Mucosa of rectum (tissue), 2 donors: ENCODE results near the gene CAPN10.

Source experiments
- H3K27ac ChIP-seq, 2 donors: one replicate each; pipeline ENCODE4 v1.7.0; 2013; ENCODE audit warnings: inconsistent platforms in 2 of 2, low read depth in 2 of 2, low read length in 2 of 2
- H3K27me3 ChIP-seq, 2 donors: one replicate each; pipeline ENCODE4 v1.7.0; 2013; ENCODE audit warnings: low read length in 2 of 2; ENCODE audit not compliant: control insufficient read depth in 2 of 2, insufficient read depth in 2 of 2
- H3K36me3 ChIP-seq, 2 donors: one replicate each; pipeline ENCODE4 v1.7.0; 2013; ENCODE audit warnings: low read length in 2 of 2; ENCODE audit not compliant: control insufficient read depth in 2 of 2, insufficient read depth in 2 of 2
- H3K4me1 ChIP-seq, 2 donors: one replicate each; pipeline ENCODE4 v1.7.0; 2013; ENCODE audit warnings: low read length in 2 of 2, mild to moderate bottlenecking in 1 of 2; ENCODE audit not compliant: control insufficient read depth in 2 of 2, insufficient read depth in 2 of 2
- H3K4me3 ChIP-seq, 2 donors: one replicate each; pipeline ENCODE4 v1.7.0; 2013; ENCODE audit warnings: low read length in 2 of 2
- H3K9ac ChIP-seq, 2 donors: one replicate each; pipeline ENCODE4 v1.7.0; 2013; ENCODE audit warnings: low read length in 2 of 2, low read depth in 1 of 2, mild to moderate bottlenecking in 1 of 2
- H3K9me3 ChIP-seq, 2 donors: one replicate each; pipeline ENCODE4 v1.7.0; 2013; ENCODE audit warnings: low read length in 2 of 2; ENCODE audit not compliant: control insufficient read depth in 2 of 2
- donor health status: healthy.
- donor health status: Normal muscosa, but diverticular disease.

Gene CAPN10

GRCh38 chr2:240631548-240632305, 45.2 kb downstream of the CAPN10 start:
- H3K36me3 ChIP-seq, result peaks cover 10 to 14% of the 10 kb centered on the region in 2 donors
- no peak overlapping the region for H3K9ac ChIP-seq

GRCh38 chr2:240632306-240632721, 45.8 kb downstream of the CAPN10 start:
- Histone ChIP-seq H3K4me1 (no peaks in the 10 kb centered on the region), H3K9me3 (peaks cover 1 to 4% of the 10 kb centered on the region in 2 donors), H3K9ac (no peak overlapping the region), H3K4me3 (no peak overlapping the region), H3K27ac (no peak overlapping the region), H3K27me3 (no peaks in the 10 kb centered on the region), H3K36me3 (peaks cover 10 to 11% of the 10 kb centered on the region in 2 donors)

More at GRCh38 chr2:240631548-240632305, 45.2 kb downstream of the CAPN10 start:
- Histone ChIP-seq H3K4me1 (no peaks in the 10 kb centered on the region), H3K4me3 (no peak overlapping the region), H3K27me3 (no peaks in the 10 kb centered on the region), H3K9me3 (peaks cover 1 to 4% of the 10 kb centered on the region in 2 donors), H3K27ac (no peak overlapping the region)

- Histone ChIP-seq H3K27ac (no peak overlapping the region), H3K9ac (no peak overlapping the region), H3K4me1 (no peaks in the 10 kb centered on the region), H3K36me3 (peaks cover 3 to 5% of the 10 kb centered on the region in 2 donors), H3K4me3 (no peak overlapping the region), H3K9me3 (peaks cover 1 to 4% of the 10 kb centered on the region in 2 donors), H3K27me3 (peaks cover 0 to 4% of the 10 kb centered on the region in 2 donors)
These were observed 48.8 kb downstream of the CAPN10 start for GRCh38 chr2:240635121-240635997.

- Histone ChIP-seq H3K27ac (no peak overlapping the region), H3K9me3 (peaks cover 1 to 4% of the 10 kb centered on the region in 2 donors), H3K4me1 (no peaks in the 10 kb centered on the region), H3K27me3 (peaks cover 0 to 4% of the 10 kb centered on the region in 2 donors), H3K4me3 (no peak overlapping the region), H3K36me3 (peaks cover 0 to 3% of the 10 kb centered on the region in 2 donors), H3K9ac (no peak overlapping the region)
These were observed 49.5 kb downstream of the CAPN10 start for GRCh38 chr2:240635998-240636547.

- H3K27ac ChIP-seq, result no peak overlapping the region
- H3K4me1 ChIP-seq, result no peaks in the 10 kb centered on the region
- H3K9me3 ChIP-seq, result peaks cover 1 to 4% of the 10 kb centered on the region in 2 donors
- no peak overlapping the region for H3K9ac ChIP-seq
- H3K27me3 ChIP-seq, result peaks cover 0 to 4% of the 10 kb centered on the region in 2 donors
- no peak overlapping the region for H3K4me3 ChIP-seq
- peaks cover 0 to 2% of the 10 kb centered on the region in 2 donors for H3K36me3 ChIP-seq
These were observed 50.1 kb downstream of the CAPN10 start for GRCh38 chr2:240636563-240637115.

- Histone ChIP-seq H3K27ac (no peak overlapping the region), H3K27me3 (peaks cover 0 to 4% of the 10 kb centered on the region in 2 donors)
These were observed 50.8 kb downstream of the CAPN10 start for GRCh38 chr2:240637116-240637900.

GRCh38 chr2:240637901-240638345, 51.4 kb downstream of the CAPN10 start:
- peaks cover 0 to 4% of the 10 kb centered on the region in 2 donors for H3K27me3 ChIP-seq
- H3K9ac ChIP-seq, result no peak overlapping the region
- H3K4me3 ChIP-seq, result no peak overlapping the region
- H3K4me1 ChIP-seq, result no peaks in the 10 kb centered on the region
- peaks cover 1 to 4% of the 10 kb centered on the region in 2 donors for H3K9me3 ChIP-seq
- no peaks in the 10 kb centered on the region for H3K36me3 ChIP-seq
- no peak overlapping the region for H3K27ac ChIP-seq

More at GRCh38 chr2:240637116-240637900, 50.8 kb downstream of the CAPN10 start:
- H3K4me3 ChIP-seq, result no peak overlapping the region
- no peak overlapping the region for H3K9ac ChIP-seq
- peaks cover 1 to 4% of the 10 kb centered on the region in 2 donors for H3K9me3 ChIP-seq
- no peaks in the 10 kb centered on the region for H3K4me1 ChIP-seq
- no peaks in the 10 kb centered on the region for H3K36me3 ChIP-seq

- Histone ChIP-seq H3K27me3 (peaks cover 0 to 4% of the 10 kb centered on the region in 2 donors), H3K9ac (no peak overlapping the region), H3K9me3 (peaks cover 1 to 4% of the 10 kb centered on the region in 2 donors), H3K36me3 (no peaks in the 10 kb centered on the region), H3K4me3 (no peak overlapping the region), H3K4me1 (no peaks in the 10 kb centered on the region), H3K27ac (no peak overlapping the region)
These were observed 52.1 kb downstream of the CAPN10 start for GRCh38 chr2:240638512-240639160.

- no peak overlapping the region for H3K9ac ChIP-seq
- H3K36me3 ChIP-seq, result no peaks in the 10 kb centered on the region
- H3K27ac ChIP-seq, result no peak overlapping the region
- no peaks in the 10 kb centered on the region for H3K4me1 ChIP-seq
- no peak overlapping the region for H3K4me3 ChIP-seq
- H3K9me3 ChIP-seq, result no peaks in the 10 kb centered on the region
- H3K27me3 ChIP-seq, result peaks cover 0 to 4% of the 10 kb centered on the region in 2 donors
These were observed 53.0 kb downstream of the CAPN10 start for GRCh38 chr2:240639566-240639965.
